ENCODE data around the gene SMIM38. TPM values are rescaled to one million over a fixed set of nuclear protein-coding genes. Genes with fewer than 3 reads are reported as not detected.

Gene SMIM38
- total RNA-seq, 6 experiments from 2014 or later = not detected

DNA sequence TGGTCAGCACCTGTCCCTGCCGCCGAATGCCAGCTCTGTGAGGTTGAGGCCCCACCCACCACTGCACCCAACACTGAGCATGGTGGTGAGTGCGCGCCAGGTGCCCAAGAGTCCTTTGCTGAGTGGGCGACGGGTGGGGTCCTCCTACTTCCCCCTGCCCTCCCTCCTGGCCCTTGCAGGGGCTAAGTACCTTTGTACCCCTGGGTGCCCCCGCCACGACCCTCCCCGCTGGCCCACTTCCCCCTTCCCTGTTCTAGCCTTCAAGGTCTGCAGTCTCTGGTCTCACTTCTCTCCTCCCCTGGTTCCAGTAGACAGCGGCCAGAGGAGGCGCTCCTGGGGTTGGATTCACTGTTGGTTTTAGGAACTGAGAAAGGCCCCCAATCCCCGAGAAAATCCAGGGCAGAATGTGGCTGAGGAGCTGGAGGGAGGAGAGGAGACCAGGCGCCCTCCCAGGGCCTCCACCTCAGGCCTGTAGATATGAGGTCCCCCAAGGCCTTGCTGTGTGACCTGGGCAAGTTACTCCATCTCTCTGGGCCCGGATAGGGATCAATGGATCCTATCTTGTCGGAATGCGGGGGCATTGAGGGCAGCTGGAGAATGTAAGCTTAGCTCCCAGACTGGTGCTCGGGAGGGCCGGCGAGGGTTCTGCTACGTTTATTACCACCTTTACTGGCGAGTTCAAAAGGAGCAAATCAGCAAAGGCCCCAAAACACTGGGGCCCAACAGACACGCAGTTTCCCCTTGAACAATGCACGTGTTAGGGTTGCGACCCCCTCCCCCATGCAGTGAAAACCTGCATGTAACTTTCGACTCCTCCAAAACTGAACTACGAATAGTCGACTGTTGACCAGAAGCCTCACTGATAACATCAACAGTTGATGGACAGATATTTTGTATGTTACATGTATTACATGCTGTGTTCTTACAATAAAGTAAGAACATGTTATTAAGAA, 31.9 kb upstream of the SMIM38 start:
- peak overlapping the region; percentile 66; the same call in 1 of the 2 replicates for H3K4me3 Mint-ChIP-seq
- peaks cover 26% of the 10 kb centered on the region for H3K9me3 Mint-ChIP-seq
- H3K4me1 Mint-ChIP-seq (ENCODE audit: low read depth) = peaks cover 22% of the 10 kb centered on the region
- DNase-seq = no peak
- TF ChIP-seq, protein P1, sequence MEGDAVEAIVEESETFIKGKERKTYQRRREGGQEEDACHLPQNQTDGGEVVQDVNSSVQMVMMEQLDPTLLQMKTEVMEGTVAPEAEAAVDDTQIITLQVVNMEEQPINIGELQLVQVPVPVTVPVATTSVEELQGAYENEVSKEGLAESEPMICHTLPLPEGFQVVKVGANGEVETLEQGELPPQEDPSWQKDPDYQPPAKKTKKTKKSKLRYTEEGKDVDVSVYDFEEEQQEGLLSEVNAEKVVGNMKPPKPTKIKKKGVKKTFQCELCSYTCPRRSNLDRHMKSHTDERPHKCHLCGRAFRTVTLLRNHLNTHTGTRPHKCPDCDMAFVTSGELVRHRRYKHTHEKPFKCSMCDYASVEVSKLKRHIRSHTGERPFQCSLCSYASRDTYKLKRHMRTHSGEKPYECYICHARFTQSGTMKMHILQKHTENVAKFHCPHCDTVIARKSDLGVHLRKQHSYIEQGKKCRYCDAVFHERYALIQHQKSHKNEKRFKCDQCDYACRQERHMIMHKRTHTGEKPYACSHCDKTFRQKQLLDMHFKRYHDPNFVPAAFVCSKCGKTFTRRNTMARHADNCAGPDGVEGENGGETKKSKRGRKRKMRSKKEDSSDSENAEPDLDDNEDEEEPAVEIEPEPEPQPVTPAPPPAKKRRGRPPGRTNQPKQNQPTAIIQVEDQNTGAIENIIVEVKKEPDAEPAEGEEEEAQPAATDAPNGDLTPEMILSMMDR (IDR thresholded peaks at IDR 0.05) = no peak
- no peak overlapping the region for H3K27ac Mint-ChIP-seq
- H3K27me3 Mint-ChIP-seq (ENCODE audit: insufficient read depth) = no peaks in the 10 kb centered on the region; the same call in 1 of the 2 replicates
- peaks cover 16% of the 10 kb centered on the region for H3K36me3 Mint-ChIP-seq (ENCODE audit: low read depth)

DNA sequence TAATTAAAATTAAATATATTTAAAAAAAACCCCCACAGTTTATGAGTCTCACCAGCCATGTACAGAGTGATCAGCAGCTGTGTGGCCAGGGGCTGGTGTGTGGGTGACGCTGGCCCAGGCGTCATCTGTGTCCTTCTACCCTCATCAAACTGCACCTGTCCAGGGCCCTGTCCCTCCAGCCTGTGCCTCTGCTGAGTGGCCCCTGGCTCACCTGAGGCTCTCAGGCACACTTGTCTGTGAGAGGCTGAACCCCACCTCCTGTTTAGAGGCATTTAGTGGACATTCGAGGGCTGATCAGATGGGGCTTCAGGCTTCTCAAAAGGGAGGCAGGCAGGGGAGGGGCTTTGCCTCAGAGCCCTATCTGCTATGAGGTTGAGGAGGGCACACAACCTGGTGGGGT, 29.9 kb upstream of the SMIM38 start:
- TF ChIP-seq, protein P1 (IDR thresholded peaks at IDR 0.05) = no peak
- no peaks in the 10 kb centered on the region; the same call in 1 of the 2 replicates for H3K27me3 Mint-ChIP-seq (ENCODE audit: insufficient read depth)
- H3K9me3 Mint-ChIP-seq = peaks cover 15% of the 10 kb centered on the region
- H3K36me3 Mint-ChIP-seq (ENCODE audit: low read depth) = peaks cover 12% of the 10 kb centered on the region; the same call in 1 of the 2 replicates
- H3K4me3 Mint-ChIP-seq = no peak overlapping the region
- no peak for DNase-seq
- H3K4me1 Mint-ChIP-seq (ENCODE audit: low read depth) = peaks cover 24% of the 10 kb centered on the region
- H3K27ac Mint-ChIP-seq = no peak overlapping the region

DNA sequence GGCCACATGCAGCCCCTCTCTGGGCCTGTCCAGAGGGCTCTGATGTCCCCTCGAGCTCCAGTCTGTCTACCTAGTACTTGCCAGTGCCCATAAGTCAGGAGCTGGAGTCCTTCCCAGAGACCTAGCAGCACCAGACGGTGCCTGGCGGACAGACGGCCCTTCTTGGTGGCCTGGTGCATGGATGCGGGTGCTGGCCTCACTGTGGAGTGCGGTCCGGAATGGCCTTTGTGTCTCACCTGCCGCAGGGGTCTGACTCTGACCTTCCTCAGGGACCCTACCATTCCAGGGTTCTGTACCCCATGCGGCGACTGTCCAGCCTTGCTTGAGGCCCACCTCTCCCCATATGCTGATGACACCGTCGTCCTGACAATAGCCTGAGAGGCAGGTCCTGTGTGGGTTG, 29.4 kb upstream of the SMIM38 start:
- no peak for DNase-seq
- peaks cover 15% of the 10 kb centered on the region for H3K9me3 Mint-ChIP-seq

DNA sequence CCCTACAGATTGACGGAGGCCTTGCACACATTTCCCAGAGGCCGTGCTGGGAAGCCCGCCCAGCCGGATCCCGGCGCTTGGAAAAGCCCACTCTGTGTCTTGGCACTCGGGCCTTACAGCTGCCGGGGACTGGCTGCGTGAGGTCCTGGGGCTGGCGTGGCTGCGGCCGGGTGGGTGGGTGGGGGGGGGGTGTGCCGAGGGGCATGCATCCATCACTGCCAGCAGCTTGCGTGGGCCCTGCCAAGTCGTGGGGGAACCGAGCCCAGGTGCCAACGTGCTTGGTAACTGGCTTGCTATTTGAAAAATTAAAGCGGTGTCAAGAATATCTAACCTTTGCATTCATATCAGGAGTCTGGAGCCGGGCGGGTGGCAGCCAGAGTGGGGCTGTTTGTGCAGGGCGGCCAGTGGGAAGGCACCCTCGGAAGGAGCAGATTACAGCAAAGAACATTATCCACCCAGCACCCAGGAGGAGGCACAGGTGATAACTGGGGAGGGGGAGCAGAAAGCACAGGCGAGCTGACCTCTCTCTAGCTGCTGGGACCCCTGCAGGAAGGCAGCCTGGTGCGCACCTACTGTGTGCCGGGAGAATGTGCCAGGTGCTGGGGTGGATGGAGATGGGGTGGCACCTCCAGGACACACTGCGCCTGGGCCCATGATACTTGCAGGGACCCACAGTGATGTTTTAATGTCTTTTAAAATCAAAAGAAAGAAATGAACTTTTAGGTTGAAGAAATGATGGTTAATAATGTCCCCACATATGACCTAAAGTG, 28.5 kb upstream of the SMIM38 start:
- Mint-ChIP-seq H3K27ac (no peak overlapping the region), H3K4me1 (ENCODE audit: low read depth) (peaks cover 26% of the 10 kb centered on the region), H3K4me3 (no peak overlapping the region), H3K36me3 (ENCODE audit: low read depth) (peaks cover 12% of the 10 kb centered on the region; the same call in 1 of the 2 replicates), H3K27me3 (ENCODE audit: insufficient read depth) (no peaks in the 10 kb centered on the region), H3K9me3 (peaks cover 15% of the 10 kb centered on the region)
- DNase-seq = no peak
- TF ChIP-seq, protein P1 (IDR thresholded peaks at IDR 0.05) = no peak

More for the DNA sequence above, 29.4 kb upstream of the SMIM38 start:
- H3K27ac Mint-ChIP-seq = no peak overlapping the region
- peaks cover 12% of the 10 kb centered on the region; the same call in 1 of the 2 replicates for H3K36me3 Mint-ChIP-seq (ENCODE audit: low read depth)
- no peak overlapping the region for H3K4me3 Mint-ChIP-seq
- peaks cover 26% of the 10 kb centered on the region for H3K4me1 Mint-ChIP-seq (ENCODE audit: low read depth)
- TF ChIP-seq, protein P1 (IDR thresholded peaks at IDR 0.05) = no peak
- H3K27me3 Mint-ChIP-seq (ENCODE audit: insufficient read depth) = no peaks in the 10 kb centered on the region; the same call in 1 of the 2 replicates

DNA sequence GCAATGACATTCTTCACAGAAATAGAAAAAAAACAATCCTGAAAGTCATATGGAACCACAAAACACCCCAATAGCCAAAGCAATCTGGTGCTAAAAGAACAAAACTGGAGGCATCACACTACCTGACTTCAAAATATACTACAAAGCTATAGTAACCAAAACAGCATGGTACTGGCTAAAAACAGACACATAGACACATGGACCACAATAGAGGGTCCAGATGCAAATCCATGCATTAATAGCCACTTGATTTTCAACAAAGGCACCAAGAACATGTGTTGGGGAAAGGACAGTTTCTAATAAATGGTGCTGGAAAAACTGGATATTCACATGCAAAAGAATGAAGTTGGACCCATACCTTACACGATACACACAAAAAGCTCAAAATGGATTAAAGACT, 27.9 kb upstream of the SMIM38 start:
- no peak for DNase-seq
- peaks cover 21% of the 10 kb centered on the region for H3K4me1 Mint-ChIP-seq (ENCODE audit: low read depth)
- no peak overlapping the region for H3K4me3 Mint-ChIP-seq
- no peak overlapping the region for H3K27ac Mint-ChIP-seq
- H3K27me3 Mint-ChIP-seq (ENCODE audit: insufficient read depth) = no peaks in the 10 kb centered on the region
- H3K9me3 Mint-ChIP-seq = peaks cover 16% of the 10 kb centered on the region
- TF ChIP-seq, protein P1 (IDR thresholded peaks at IDR 0.05) = no peak
- peaks cover 14% of the 10 kb centered on the region; the same call in 1 of the 2 replicates for H3K36me3 Mint-ChIP-seq (ENCODE audit: low read depth)

Data from HFFc6 (cell line).